ENCODE measurements around the gene NOVA1.
A peak's percentile ranks its signal among the peaks of the same experiment; 100 is the strongest.
"Not testable (repeated sequence)": the region's sequence is repeated elsewhere in the genome, so short reads cannot be mapped to it uniquely, and the experiment has no call there.

Gene NOVA1, protein sequence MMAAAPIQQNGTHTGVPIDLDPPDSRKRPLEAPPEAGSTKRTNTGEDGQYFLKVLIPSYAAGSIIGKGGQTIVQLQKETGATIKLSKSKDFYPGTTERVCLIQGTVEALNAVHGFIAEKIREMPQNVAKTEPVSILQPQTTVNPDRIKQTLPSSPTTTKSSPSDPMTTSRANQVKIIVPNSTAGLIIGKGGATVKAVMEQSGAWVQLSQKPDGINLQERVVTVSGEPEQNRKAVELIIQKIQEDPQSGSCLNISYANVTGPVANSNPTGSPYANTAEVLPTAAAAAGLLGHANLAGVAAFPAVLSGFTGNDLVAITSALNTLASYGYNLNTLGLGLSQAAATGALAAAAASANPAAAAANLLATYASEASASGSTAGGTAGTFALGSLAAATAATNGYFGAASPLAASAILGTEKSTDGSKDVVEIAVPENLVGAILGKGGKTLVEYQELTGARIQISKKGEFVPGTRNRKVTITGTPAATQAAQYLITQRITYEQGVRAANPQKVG

DNA sequence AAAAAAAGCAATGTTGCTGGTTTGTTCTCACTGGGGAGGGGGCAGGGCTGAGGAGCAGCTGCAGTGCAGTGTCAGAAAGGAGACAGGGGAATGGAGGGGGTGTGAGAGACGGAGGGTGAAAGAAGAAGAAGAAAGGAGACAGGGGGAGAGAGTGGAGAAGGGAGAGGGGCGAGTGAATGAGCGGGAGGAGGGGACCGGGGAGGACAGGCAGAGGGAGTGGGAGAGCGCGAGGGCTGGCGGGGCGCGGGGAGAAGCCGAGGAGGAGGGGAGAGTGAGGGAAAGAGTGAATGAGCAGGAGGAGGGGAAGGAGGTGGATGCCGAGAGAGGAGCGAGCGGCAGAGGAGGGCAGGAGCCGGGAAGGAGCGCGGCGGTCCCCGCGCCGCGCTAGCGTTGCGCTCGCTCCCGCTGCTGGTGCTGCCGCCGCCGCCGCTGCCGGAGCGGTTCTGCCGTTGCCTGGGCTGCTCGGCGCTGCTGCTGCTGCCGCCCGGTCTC is at the start of gene NOVA1:
TSS of gene NOVA1 (minus strand) at position 445 of the 492 bp plus-strand sequence. CDS start 597 bp downstream, outside the sequence.
- Mint-ChIP-seq H3K4me3 (peak within 1 kb of the TSS; percentile 32), H3K9me3 (no peaks in the 10 kb centered on the region), H3K27me3 (peaks cover 56% of the 10 kb centered on the region), H3K36me3 (ENCODE audit: low read depth) (no peaks in the 10 kb centered on the region), H3K27ac (no peak within 1 kb of the TSS), H3K4me1 (ENCODE audit: low read depth) (no peaks in the 10 kb centered on the region)

DNA sequence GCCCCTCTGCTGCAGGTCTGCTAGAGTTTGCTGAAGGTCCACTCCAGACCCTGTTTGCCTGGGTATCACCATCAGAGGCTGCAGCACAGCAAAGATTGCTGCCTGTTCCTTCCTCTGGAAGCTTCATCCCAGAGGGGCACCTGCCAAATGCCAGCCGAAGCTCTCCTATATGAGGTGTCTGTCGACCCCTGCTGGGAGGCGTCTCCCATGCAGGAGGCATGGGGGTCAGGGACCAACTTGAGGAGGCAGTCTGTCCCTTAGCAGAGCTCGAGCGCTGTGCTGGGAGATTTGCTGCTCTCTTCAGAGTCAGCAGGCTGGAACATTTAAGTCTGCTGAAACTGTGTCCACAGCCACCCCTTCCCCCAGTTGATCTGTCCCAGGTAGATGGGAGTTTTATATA is 47.2 kb upstream of the NOVA1 start:
- not testable (repeated sequence) for H3K4me3 Mint-ChIP-seq; H3K4me1 Mint-ChIP-seq (ENCODE audit: low read depth); H3K27me3 Mint-ChIP-seq; H3K36me3 Mint-ChIP-seq (ENCODE audit: low read depth); H3K27ac Mint-ChIP-seq
- H3K9me3 Mint-ChIP-seq = peaks cover 34% of the 10 kb centered on the region

DNA sequence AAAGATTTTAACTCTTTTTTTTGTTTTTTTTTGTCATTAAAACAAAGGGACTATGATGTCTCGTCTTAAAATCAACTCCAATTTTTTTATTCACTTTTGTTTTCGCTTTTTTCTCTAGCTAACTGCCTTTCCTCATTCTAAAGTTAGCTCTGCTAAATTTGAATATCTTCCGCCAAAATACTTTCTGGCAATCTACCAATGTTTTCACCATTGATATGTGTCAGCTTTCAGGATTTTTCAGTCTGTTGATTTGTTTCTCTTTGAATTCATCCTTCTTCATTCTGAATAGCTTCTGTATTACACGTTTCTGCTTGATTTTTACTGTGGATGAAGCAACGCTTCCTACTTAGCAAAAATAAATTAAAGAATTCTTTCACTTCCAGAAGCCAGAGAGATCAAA is 38.7 kb upstream of the NOVA1 start:
- H3K4me3 Mint-ChIP-seq = no peak overlapping the region
- no peak overlapping the region for H3K27ac Mint-ChIP-seq
- no peaks in the 10 kb centered on the region for H3K27me3 Mint-ChIP-seq
- H3K9me3 Mint-ChIP-seq = peaks cover 9% of the 10 kb centered on the region
- no peaks in the 10 kb centered on the region for H3K36me3 Mint-ChIP-seq (ENCODE audit: low read depth)
- no peaks in the 10 kb centered on the region for H3K4me1 Mint-ChIP-seq (ENCODE audit: low read depth)

DNA sequence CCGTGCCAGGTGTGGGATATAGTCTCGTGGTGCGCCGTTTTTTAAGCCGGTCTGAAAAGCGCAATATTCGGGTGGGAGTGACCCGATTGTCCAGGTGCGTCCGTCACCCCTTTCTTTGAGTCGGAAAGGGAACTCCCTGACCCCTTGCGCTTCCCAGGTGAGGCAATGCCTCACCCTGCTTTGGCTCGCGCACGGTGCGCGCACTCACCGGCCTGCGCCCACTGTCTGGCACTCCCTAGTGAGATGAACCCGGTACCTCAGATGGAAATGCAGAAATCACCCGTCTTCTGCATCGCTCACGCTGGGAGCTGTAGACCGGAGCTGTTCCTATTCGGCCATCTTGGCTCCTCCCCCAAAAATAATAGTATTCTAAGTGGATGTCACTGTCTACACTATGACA is 37.1 kb upstream of the NOVA1 start:
- H3K36me3 Mint-ChIP-seq (ENCODE audit: low read depth); H3K4me1 Mint-ChIP-seq (ENCODE audit: low read depth); H3K9me3 Mint-ChIP-seq; H3K27me3 Mint-ChIP-seq; H3K27ac Mint-ChIP-seq; H3K4me3 Mint-ChIP-seq: not testable (repeated sequence)

DNA sequence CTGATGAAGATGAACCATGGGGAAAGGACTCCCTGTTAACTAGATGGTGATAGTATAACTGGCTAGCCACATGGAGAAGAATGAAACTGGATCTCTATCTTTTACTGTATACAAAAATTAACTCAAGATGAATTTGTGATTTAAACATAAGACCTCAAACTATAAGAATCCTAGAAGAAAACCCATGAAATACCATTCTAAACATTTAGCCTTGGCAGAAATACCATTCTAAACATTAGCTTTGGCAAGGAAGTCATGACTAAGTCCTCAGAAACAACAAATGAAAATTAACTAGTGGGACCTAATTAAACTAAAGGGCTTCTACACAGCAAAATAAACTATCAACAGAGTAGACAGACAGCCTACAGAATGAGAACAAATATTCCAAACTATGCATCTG is 28.4 kb upstream of the NOVA1 start:
- Mint-ChIP-seq H3K36me3 (ENCODE audit: low read depth) (no peaks in the 10 kb centered on the region), H3K4me3 (no peak overlapping the region), H3K27me3 (no peaks in the 10 kb centered on the region)

DNA sequence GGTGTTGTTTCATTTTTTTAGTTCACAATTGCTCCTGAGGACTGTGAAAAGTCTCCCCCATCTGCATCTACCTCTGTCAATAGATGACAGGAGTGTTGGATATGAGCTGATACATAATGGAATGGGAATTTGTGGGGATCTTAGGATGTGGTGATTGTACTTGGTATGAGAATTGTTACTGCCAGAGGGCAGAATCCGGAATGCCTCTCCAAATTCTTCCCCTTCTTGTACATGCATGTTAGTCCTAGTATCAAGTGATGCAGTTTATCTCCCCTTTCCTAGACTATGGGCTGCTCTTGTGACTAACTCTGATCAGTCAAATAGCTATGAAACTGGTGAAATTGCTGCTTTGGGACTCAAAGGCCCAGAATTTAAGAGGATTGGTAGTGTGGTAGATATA is 24.8 kb upstream of the NOVA1 start:
- peaks cover 22% of the 10 kb centered on the region for H3K9me3 Mint-ChIP-seq
- no peak overlapping the region for H3K27ac Mint-ChIP-seq
- no peaks in the 10 kb centered on the region for H3K36me3 Mint-ChIP-seq (ENCODE audit: low read depth)
- no peak overlapping the region for H3K4me3 Mint-ChIP-seq
- H3K27me3 Mint-ChIP-seq = no peaks in the 10 kb centered on the region
- no peaks in the 10 kb centered on the region for H3K4me1 Mint-ChIP-seq (ENCODE audit: low read depth)

More for the DNA sequence above, 28.4 kb upstream of the NOVA1 start:
- Mint-ChIP-seq H3K9me3 (peaks cover 20% of the 10 kb centered on the region), H3K4me1 (ENCODE audit: low read depth) (no peaks in the 10 kb centered on the region), H3K27ac (no peak overlapping the region)

DNA sequence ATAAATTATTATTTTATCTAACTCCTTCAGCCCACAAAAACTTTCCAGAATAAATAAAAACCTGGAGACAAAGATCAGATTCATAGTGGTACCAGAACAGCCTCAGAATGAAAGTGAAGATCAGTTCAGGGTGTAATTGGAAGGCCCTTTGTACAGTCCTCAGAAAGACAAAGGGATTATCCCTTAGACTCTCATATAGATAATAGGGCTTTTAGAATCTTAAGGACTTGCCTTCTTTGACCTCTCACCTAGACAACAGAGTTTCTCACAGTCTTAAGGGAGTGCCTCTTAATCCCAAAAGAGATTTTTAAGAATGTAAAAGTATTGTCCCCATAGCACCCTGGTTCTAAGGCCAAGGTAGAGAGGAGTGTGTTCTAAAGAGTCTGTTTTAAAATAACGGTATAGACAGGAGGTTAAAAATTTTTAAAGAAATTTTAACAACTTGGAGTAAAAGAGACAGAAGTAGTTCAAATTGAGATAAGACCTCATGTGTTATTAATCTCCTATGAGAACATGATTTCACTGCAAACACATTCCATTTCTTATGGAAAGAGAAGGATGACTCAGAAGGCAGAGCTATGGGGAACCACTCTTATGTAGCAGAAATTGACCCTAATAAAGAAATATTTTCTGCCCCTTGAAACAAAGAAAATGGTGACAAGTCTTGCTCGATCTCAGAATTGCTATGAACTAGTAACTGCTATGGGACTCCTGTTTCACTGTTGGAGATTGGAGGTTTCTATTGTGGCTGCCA is 24.2 kb upstream of the NOVA1 start:
- H3K36me3 Mint-ChIP-seq (ENCODE audit: low read depth) = no peaks in the 10 kb centered on the region
- H3K27ac Mint-ChIP-seq = no peak overlapping the region
- no peak overlapping the region for H3K4me3 Mint-ChIP-seq
- H3K4me1 Mint-ChIP-seq (ENCODE audit: low read depth) = no peaks in the 10 kb centered on the region
- H3K9me3 Mint-ChIP-seq = peaks cover 19% of the 10 kb centered on the region
- no peaks in the 10 kb centered on the region for H3K27me3 Mint-ChIP-seq

DNA sequence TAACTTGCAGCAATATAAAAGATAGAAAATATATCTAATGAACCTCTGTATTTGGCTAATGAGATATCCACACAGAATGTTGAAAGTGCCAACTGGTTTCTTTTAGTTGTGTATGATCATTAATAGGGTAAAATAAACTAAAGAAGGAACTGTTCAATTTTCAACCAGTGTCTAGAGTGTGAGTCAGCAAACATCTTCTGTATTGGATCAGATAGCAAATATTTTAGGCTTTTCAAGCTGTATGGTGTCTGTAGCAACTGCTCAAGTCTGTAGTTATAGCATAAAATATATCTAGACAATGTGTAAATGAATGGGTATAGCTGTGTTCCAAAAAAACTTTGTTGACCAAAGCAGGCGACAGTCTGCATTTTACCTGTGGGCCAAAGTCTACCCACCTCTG is 23.5 kb upstream of the NOVA1 start:
- no peaks in the 10 kb centered on the region for H3K27me3 Mint-ChIP-seq
- no peak overlapping the region for H3K27ac Mint-ChIP-seq
- H3K36me3 Mint-ChIP-seq (ENCODE audit: low read depth) = no peaks in the 10 kb centered on the region
- H3K4me1 Mint-ChIP-seq (ENCODE audit: low read depth) = no peaks in the 10 kb centered on the region
- H3K9me3 Mint-ChIP-seq = peaks cover 17% of the 10 kb centered on the region
- H3K4me3 Mint-ChIP-seq = no peak overlapping the region

DNA sequence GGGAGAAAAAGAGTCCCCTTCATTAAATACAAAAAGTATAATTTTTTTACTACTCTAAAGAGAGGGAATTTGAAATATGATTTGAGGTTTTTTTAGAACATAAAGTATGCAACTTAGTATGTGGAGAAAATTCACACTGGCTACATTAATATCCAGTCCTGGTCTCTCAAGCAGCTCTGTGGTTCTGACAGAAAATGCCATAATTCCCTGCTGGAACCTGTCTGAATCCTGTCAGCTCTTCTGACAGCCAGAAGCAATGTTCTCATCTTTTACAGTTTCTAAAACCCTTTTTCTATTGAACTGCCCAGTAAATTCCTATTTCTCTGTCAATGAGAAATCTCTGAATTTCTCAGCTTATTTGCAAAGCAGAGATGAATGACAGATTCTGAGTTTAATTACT is 13.4 kb upstream of the NOVA1 start:
- Mint-ChIP-seq H3K4me1 (ENCODE audit: low read depth) (no peaks in the 10 kb centered on the region), H3K27ac (no peak overlapping the region), H3K4me3 (no peak overlapping the region), H3K36me3 (ENCODE audit: low read depth) (no peaks in the 10 kb centered on the region), H3K9me3 (peaks cover 12% of the 10 kb centered on the region), H3K27me3 (no peaks in the 10 kb centered on the region)

DNA sequence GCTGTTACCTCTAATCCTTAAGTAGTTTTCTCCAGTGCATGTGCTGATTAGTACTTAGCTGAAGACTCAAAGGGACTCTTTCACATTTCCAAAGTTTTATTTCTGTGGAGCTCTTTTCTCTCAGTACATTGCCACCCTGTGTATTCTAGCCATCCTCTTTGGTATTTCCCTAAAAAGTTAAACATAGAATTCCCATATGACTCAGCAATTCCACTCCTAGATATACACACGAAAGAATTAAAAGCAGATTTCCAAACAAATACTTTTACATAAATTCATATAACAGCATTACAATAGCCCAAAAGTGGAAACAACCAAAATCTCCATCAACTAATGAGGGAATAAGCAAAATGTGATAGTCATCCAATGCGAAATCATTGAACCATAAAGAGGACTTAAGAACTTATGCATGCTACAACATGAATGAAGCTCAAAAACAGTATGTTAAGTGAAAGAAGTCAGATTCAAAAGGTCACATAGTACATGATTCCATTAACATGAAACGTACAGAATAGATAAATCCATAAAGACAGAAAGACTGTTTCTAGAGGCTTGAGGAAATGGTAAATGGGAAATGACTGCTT is 9.0 kb upstream of the NOVA1 start:
- Mint-ChIP-seq H3K4me3 (no peak overlapping the region), H3K4me1 (ENCODE audit: low read depth) (no peaks in the 10 kb centered on the region), H3K27ac (no peak overlapping the region), H3K9me3 (peaks cover 4% of the 10 kb centered on the region), H3K27me3 (no peaks in the 10 kb centered on the region), H3K36me3 (ENCODE audit: low read depth) (no peaks in the 10 kb centered on the region)

DNA sequence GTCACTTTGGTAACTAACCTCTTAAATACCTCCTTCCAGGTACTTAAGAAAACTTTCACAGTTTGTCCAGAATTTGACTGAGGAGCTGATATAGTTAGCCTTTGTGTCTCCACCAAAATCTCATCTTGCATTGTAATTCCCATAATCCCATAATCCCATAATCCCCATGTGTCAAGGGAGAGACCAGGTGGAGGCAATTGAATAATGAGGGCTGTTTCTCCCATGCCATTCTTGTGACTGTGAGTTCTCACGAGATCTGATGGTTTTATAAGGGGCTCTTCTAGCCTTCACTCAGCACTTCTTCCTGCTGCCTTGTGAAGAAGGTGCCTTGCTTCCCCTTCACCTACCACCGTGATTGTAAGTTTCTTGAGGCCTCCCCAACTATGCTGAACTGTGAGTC is 7.8 kb upstream of the NOVA1 start:
- Mint-ChIP-seq H3K27ac (no peak overlapping the region), H3K27me3 (peaks cover 4% of the 10 kb centered on the region), H3K9me3 (peaks cover 4% of the 10 kb centered on the region), H3K36me3 (ENCODE audit: low read depth) (no peaks in the 10 kb centered on the region), H3K4me3 (no peak overlapping the region), H3K4me1 (ENCODE audit: low read depth) (no peaks in the 10 kb centered on the region)

DNA sequence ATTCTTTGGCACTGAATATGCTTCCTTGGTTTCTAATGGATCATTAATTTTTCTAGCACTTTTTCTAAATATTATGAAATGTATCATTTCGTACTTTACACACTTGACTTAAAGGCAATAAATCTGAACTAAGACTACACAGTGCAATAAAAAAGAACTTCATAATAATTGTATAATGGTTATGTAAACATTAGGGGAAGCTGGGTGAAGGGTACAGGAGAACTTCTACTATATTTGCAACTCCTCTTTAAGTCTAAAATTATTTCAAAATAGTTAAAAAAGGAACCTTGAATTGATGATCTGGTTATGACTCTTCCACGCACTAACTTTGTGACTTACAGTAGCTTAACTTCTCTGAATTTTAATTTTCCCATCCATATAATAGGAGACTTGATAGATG is 5.1 kb upstream of the NOVA1 start:
- H3K9me3 Mint-ChIP-seq = peaks cover under 1% of the 10 kb centered on the region
- H3K27ac Mint-ChIP-seq = no peak overlapping the region
- no peaks in the 10 kb centered on the region for H3K36me3 Mint-ChIP-seq (ENCODE audit: low read depth)
- no peak overlapping the region for H3K4me3 Mint-ChIP-seq
- H3K4me1 Mint-ChIP-seq (ENCODE audit: low read depth) = no peaks in the 10 kb centered on the region
- H3K27me3 Mint-ChIP-seq = peaks cover 26% of the 10 kb centered on the region

DNA sequence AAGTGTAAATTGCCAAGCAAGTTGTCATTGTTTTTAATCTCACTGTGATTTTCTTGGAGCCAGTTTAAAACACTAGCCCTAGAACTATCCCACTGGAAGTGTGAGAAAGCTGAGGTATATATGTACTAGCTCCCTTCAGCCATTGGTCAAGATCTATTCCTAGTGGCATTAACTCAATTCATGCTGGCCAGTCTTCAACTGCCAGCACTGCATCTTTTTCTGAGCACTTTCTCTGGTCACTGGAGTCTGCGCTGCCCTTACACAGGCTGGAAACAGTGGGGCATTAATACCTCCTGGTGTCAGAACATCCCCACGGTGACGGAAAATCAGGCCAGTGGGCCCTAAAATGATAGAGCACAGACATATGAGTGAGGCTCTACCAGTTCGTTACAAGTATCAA is 4.0 kb upstream of the NOVA1 start:
- Mint-ChIP-seq H3K27me3 (peaks cover 27% of the 10 kb centered on the region), H3K36me3 (ENCODE audit: low read depth) (no peaks in the 10 kb centered on the region), H3K27ac (no peak overlapping the region), H3K4me1 (ENCODE audit: low read depth) (no peaks in the 10 kb centered on the region), H3K9me3 (no peaks in the 10 kb centered on the region), H3K4me3 (no peak overlapping the region)

DNA sequence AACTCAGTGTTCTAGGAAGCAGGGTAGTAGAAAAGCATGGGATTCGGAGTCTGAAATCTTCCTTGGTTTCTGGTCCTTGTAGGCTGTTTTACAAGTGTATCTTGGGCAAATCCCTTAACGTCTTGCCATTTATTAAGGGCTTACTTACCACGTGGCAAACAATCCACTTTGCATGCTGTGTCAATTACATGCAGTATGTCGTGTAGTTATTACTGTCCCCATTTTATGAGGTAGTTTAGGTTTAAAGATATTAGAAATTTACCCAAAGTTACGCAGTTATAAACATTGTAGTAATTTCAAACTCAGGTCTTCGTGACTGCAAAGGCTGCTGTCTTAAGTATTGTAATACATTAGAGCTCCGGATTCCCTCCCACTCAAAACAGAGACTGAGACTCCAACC is 1.5 kb upstream of the NOVA1 start:
- Mint-ChIP-seq H3K36me3 (ENCODE audit: low read depth) (no peaks in the 10 kb centered on the region), H3K4me1 (ENCODE audit: low read depth) (no peaks in the 10 kb centered on the region), H3K4me3 (no peak overlapping the region), H3K27me3 (peaks cover 50% of the 10 kb centered on the region), H3K27ac (no peak overlapping the region), H3K9me3 (no peaks in the 10 kb centered on the region)

DNA sequence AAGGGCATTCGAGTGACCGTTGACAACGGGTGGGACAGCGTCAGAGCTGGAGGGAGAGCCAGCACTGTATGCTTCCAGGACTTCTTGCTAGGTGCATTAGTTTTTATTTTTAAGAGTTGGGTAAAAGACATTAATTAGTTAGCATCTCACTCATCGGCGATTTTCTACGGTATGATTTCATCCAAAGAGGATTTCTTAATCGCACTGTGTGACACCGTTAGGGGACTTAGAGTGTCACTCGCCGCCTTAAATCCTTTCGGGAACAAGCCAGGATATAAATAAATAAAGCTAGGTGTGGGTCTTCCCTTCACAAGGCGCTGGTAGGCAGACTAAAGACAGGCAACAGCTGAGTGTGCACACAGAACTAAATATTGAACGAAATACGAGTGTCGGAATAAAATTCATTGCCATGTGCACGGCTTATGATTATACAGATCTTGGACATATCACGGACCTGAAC is 869 bp upstream of the NOVA1 start:
- Mint-ChIP-seq H3K9me3 (no peaks in the 10 kb centered on the region), H3K27me3 (peaks cover 52% of the 10 kb centered on the region), H3K4me1 (ENCODE audit: low read depth) (no peaks in the 10 kb centered on the region), H3K4me3 (peak overlapping the region; percentile 32), H3K36me3 (ENCODE audit: low read depth) (no peaks in the 10 kb centered on the region), H3K27ac (no peak overlapping the region)

Measured in stimulated activated naive CD8-positive, alpha-beta T cell treated with anti-CD3 and anti-CD28 coated beads, Interleukin-15, Interleukin-2, amounts not matched to agents 100 ng/mL and 50 ng/mL, for 24 hours (primary cell).